Stomach smooth muscle (tissue), 2 donors: ENCODE results near the gene POLR1D.

Experiments used
- H3K27ac ChIP-seq: one replicate; pipeline ENCODE4 v1.7.0; 2013; ENCODE audit warnings: mild to moderate bottlenecking, low read length, inconsistent platforms
- H3K27me3 ChIP-seq, 2 donors: one replicate each; pipeline ENCODE4 v1.7.0; 2013; ENCODE audit warnings: low read length in 2 of 2; ENCODE audit not compliant: insufficient read depth in 2 of 2, control insufficient read depth in 1 of 2
- H3K36me3 ChIP-seq, 2 donors: one replicate each; pipeline ENCODE4 v1.7.0; 2013; ENCODE audit warnings: low read length in 2 of 2; ENCODE audit not compliant: control insufficient read depth in 2 of 2, insufficient read depth in 2 of 2
- H3K4me1 ChIP-seq: one replicate; pipeline ENCODE4 v1.7.0; 2013; ENCODE audit warnings: low read length; ENCODE audit not compliant: control insufficient read depth, insufficient read depth
- H3K4me3 ChIP-seq, 2 donors: one replicate each; pipeline ENCODE4 v1.7.0; 2013; ENCODE audit warnings: low read length in 2 of 2
- H3K9ac ChIP-seq, 2 donors: one replicate each; pipeline ENCODE4 v1.7.0; 2013; ENCODE audit warnings: low read length in 2 of 2, mild to moderate bottlenecking in 1 of 2
- H3K9me3 ChIP-seq, 2 donors: one replicate each; pipeline ENCODE4 v1.7.0; 2013; ENCODE audit warnings: low read length in 2 of 2; ENCODE audit not compliant: control insufficient read depth in 2 of 2
- donor health status: healthy.
- donor health status: Pancreatic carcinoma.

Gene POLR1D

GRCh38 chr13:27619093-27619727 is 2.5 kb upstream of the POLR1D start:
- peak overlapping the region; percentile 88 to 93 for H3K4me3 ChIP-seq
- no peaks in the 10 kb centered on the region for H3K9me3 ChIP-seq
- no peak overlapping the region for H3K27ac ChIP-seq
- H3K9ac ChIP-seq, result peak overlapping the region; percentile 72 to 79
- peaks cover 5% of the 10 kb centered on the region in 2 donors for H3K36me3 ChIP-seq
- peaks cover 23% of the 10 kb centered on the region for H3K4me1 ChIP-seq
- H3K27me3 ChIP-seq, result no peaks in the 10 kb centered on the region

- H3K4me1 ChIP-seq, result peaks cover 23% of the 10 kb centered on the region
- H3K27ac ChIP-seq, result peak overlapping the region; percentile 78
- H3K27me3 ChIP-seq, result no peaks in the 10 kb centered on the region
- H3K9ac ChIP-seq, result peak overlapping the region; percentile 72 to 79
- H3K36me3 ChIP-seq, result peaks cover 5 to 6% of the 10 kb centered on the region in 2 donors
- H3K9me3 ChIP-seq, result no peaks in the 10 kb centered on the region
- H3K4me3 ChIP-seq, result peak overlapping the region; percentile 88 to 93
Measured at GRCh38 chr13:27619728-27620376, 1.8 kb upstream of the POLR1D start.

DNA sequence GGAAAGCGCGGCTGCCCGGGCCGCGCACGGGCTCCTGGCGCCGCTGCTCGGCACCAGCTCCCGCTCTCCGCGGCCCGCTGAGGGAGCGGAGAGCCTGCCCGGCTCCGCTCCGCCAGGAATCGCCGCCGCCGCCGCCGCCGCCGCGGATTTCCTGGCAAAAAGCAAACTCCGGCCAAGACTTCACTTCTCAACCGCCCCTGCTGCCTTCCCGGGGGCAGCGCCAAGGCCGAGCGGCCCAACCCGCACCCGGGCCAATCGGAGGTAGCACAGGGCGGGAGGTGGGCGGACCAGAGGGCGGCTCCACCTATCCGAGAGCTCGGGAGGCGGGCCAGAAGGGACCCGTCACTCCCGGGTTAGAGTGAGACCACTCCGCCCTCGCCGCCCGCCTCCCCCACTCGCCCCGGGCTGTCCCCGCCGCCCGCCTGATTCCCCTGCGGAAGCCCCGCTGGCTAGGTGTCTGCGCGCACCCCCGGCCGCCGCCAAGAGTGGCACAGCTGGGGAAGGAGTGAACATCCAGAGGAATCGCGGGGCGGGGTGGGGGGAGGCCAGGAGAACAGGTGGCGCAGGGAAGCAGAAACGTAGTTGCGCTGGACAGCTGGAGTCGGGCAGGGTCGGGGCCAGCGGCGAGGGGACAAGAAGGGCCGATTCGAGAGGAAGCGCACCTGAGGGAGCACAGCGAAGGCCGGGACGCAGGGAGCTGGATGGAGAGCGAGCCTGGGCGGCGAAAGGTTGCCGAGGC is 1.1 kb upstream of the POLR1D start, which contains the start of gene LNX2:
TSS of gene LNX2 (minus strand) at position 153 of the 739 bp plus-strand sequence. CDS start 38,826 bp downstream, outside the sequence.
- H3K27ac ChIP-seq, result peak within 1 kb of the TSS; percentile 78
- peak within 1 kb of the TSS; percentile 93 to 96 for H3K4me3 ChIP-seq
- H3K36me3 ChIP-seq, result peaks cover 5 to 6% of the 10 kb centered on the region in 2 donors
- H3K9ac ChIP-seq, result peak within 1 kb of the TSS; percentile 84 to 89
- H3K9me3 ChIP-seq, result no peaks in the 10 kb centered on the region
- H3K4me1 ChIP-seq, result peaks cover 23% of the 10 kb centered on the region
- no peaks in the 10 kb centered on the region for H3K27me3 ChIP-seq

DNA sequence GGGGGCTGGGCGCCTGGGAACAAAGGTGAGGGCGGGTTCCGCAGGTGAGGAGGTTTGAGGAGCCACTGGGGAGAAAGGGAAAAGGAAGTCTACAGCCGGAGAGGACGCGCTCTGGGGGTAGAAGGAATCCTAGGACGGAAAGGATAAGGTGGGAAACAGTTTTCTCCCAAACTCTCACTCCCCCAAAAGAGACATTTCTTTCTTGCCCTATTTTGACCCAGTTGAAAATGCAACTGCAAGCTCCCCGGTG is 651 bp upstream of the POLR1D start:
- no peaks in the 10 kb centered on the region for H3K9me3 ChIP-seq
- peaks cover 5 to 6% of the 10 kb centered on the region in 2 donors for H3K36me3 ChIP-seq
- H3K4me1 ChIP-seq, result peaks cover 23% of the 10 kb centered on the region
- peak overlapping the region; percentile 84 to 89 for H3K9ac ChIP-seq
- no peaks in the 10 kb centered on the region for H3K27me3 ChIP-seq
- H3K27ac ChIP-seq, result peak overlapping the region; percentile 76
- peak overlapping the region; percentile 93 to 96 for H3K4me3 ChIP-seq

- H3K4me3 ChIP-seq, result peak overlapping the region; percentile 93 to 96
- H3K36me3 ChIP-seq, result peaks cover 5 to 8% of the 10 kb centered on the region in 2 donors
- peak overlapping the region; percentile 76 for H3K27ac ChIP-seq
- no peaks in the 10 kb centered on the region for H3K9me3 ChIP-seq
- peaks cover 23% of the 10 kb centered on the region for H3K4me1 ChIP-seq
- peak overlapping the region; percentile 84 to 89 for H3K9ac ChIP-seq
- no peaks in the 10 kb centered on the region for H3K27me3 ChIP-seq
Measured at GRCh38 chr13:27622102-27622820, 569 bp downstream of the POLR1D start.

- Histone ChIP-seq H3K36me3 (peaks cover 5 to 8% of the 10 kb centered on the region in 2 donors), H3K9me3 (no peaks in the 10 kb centered on the region), H3K4me3 (peak overlapping the region; percentile 20 to 93), H3K9ac (no peak overlapping the region), H3K27ac (peak overlapping the region; percentile 76), H3K27me3 (no peaks in the 10 kb centered on the region), H3K4me1 (peaks cover 23% of the 10 kb centered on the region)
Measured at GRCh38 chr13:27622881-27623280, 1.2 kb downstream of the POLR1D start.

DNA sequence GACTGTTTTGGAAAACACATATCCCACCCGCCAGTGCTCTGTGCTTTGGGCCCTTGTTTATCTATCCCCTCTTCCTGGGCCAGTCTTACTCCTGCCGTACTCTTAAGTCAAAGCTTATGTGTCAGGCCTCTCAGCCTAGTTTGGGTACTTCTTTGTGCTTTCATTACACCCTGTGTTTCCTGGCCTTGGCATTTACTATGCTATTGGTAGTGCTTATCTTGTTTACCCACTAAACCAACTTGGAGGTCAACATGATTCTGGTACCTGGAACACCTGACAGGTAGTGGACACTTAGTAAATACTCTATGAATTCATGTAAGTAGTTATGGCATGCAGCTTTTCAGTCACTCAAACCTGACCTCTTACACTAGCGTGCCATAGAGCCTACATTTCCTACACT is 2.4 kb downstream of the POLR1D start:
- Histone ChIP-seq H3K4me3 (no peak overlapping the region), H3K27me3 (no peaks in the 10 kb centered on the region), H3K4me1 (peaks cover 17% of the 10 kb centered on the region), H3K27ac (no peak overlapping the region), H3K9me3 (no peaks in the 10 kb centered on the region), H3K9ac (no peak overlapping the region), H3K36me3 (peaks cover 6 to 8% of the 10 kb centered on the region in 2 donors)

DNA sequence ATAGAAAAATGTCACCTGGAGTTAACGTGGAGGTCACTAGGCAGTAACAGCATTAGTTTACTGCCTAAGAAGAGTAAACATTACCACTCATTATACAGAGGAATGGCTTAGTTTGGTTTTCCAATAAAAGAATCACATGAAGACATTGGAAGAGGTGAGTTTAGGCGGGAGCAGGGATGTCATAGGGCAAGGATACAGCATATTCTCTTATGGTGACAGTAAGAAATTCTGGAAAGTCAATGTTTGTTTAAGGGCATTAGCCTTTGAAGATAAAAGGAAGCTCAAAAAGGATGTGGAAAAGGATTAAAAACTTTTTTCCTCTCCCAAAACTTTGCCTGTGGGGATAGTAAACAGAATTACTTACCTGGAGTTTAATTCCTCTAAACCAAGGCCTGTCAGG is 4.1 kb downstream of the POLR1D start:
- H3K27ac ChIP-seq, result no peak overlapping the region
- H3K9me3 ChIP-seq, result no peaks in the 10 kb centered on the region
- no peaks in the 10 kb centered on the region for H3K27me3 ChIP-seq
- peaks cover 7 to 8% of the 10 kb centered on the region in 2 donors for H3K36me3 ChIP-seq
- H3K9ac ChIP-seq, result no peak overlapping the region
- peaks cover 16% of the 10 kb centered on the region for H3K4me1 ChIP-seq
- H3K4me3 ChIP-seq, result no peak overlapping the region

DNA sequence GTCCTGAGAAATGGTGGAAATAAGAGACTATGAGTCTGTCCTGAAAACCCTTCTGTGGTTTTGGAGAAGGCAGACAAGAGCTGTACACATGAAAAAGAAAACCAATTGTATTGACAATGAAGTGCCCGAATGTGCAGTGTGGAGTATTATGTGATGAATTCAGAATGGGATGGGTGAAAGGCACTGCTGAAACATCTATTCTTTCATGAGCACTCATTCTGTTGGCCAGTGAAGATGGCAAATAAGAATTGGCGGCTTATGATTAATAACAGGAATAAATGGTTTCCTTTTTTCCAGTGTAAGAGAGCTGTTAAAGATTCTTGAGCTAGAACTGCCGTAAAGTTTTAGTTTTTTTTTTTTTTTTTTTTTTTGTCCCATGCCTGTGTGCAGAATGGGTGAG is 5.7 kb downstream of the POLR1D start:
- no peak overlapping the region for H3K27ac ChIP-seq
- no peak overlapping the region for H3K4me3 ChIP-seq
- no peaks in the 10 kb centered on the region for H3K27me3 ChIP-seq
- no peaks in the 10 kb centered on the region for H3K9me3 ChIP-seq
- peaks cover 6% of the 10 kb centered on the region for H3K4me1 ChIP-seq
- H3K36me3 ChIP-seq, result peaks cover 7 to 8% of the 10 kb centered on the region in 2 donors
- H3K9ac ChIP-seq, result no peak overlapping the region

DNA sequence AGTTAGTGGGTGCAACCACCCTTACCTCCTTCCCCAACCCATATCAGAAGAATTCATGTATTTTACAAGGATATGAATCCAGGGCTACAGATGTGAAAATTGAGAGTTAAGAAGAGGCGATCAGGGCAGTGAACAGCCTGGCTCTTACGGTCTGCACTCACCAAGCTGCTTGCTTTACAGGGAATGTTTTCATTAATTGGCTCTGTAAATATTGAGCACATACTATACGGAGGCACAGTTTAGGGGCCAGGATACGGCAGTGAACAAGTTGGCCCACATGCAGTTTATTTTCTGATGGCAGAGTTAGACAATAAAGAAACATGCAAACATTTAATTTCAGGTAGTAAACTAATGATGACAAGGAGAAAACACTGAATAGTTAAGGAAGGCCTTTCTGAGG is 6.4 kb downstream of the POLR1D start:
- H3K4me3 ChIP-seq, result no peak overlapping the region
- H3K9ac ChIP-seq, result no peak overlapping the region
- H3K4me1 ChIP-seq, result peaks cover under 1% of the 10 kb centered on the region
- no peaks in the 10 kb centered on the region for H3K9me3 ChIP-seq
- no peak overlapping the region for H3K27ac ChIP-seq
- no peaks in the 10 kb centered on the region for H3K27me3 ChIP-seq
- peaks cover 4 to 6% of the 10 kb centered on the region in 2 donors for H3K36me3 ChIP-seq
